Measurements from ENCODE around the gene USP6NL. TPM values are rescaled to one million over a fixed set of nuclear protein-coding genes. Genes with fewer than 3 reads are reported as not detected.

Gene USP6NL
- total RNA-seq, 1 donor from 2014 or later, result 39.9 TPM

DNA sequence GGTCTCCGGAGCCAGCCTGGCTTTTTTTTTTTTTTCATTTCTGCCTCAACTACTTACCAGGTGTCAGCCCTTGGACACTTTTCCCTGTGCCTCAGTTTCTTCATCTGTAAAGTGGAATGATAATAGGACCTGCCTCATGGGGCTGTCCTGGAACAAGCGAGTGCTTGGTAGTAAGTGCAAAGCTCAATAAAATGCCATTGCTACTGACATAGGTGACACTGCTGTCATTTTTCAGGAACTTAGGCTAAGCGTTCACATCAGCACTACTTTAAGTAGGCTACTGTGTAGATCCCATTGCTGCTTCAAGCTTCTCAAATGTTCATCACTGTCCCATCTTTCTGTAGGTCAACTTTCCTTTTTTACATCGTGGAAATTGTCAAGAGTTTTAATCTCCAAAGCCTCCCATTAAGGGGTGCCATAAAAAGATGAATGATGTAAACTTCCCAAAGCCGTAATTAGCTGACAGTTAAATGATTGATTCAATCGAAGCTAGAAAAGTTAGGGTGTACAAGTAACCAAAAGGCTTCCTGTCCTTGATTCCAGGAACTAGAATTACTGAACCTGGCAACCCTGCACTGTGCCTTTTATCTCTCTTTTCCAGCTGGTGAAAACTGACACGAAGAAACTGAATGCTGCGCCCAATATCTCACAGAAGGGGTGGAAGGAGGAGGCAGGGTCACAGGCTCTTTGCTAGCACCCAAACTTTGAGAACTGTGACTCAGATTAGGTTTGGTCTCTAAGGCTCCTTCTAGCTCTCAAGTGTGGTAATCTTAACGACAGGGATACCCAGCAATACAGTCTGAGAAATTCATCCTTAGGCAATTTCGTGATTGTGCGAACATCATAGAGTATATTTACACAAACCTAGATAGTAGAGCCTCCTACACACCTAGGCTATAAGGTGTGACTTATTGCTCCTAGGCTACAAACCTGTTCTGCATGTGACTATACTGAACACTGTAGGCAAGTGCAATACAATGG, 861 bp upstream of the USP6NL start:
- H3K4me3 Mint-ChIP-seq, result peak overlapping the region; percentile 90
- H3K36me3 Mint-ChIP-seq, result peaks cover 11% of the 10 kb centered on the region

DNA sequence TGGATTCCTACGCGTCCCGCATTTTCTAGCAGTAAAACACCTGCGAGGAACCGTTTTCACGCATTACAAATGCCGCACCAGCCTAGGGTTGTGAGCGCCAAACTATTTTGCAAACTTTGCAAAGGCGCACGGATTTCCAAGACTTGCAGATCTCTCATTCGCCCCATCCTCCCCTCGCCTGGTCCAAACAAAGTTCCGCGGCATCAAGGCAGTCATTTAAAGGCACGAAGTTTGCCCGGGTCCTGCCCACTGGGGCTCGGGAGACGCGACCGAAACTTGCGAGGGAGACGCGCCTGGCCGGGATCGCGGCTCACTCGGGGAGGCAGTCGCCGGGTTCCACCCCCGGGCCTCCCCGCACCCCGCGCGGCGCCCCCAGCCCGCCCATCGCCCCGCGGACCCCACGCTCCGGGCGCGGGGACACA, 613 bp downstream of the USP6NL start:
- H3K9ac ChIP-seq, result peak overlapping the region; percentile 87
- peak; percentile 54 for DNase-seq (ENCODE audit: low spot score)
- Mint-ChIP-seq H3K27ac (peak overlapping the region; percentile 97), H3K4me3 (peak overlapping the region; percentile 97), H3K9me3 (peaks cover 10% of the 10 kb centered on the region), H3K27me3 (ENCODE audit: insufficient read depth, low read depth) (peaks cover 3% of the 10 kb centered on the region), H3K36me3 (peaks cover 22% of the 10 kb centered on the region), H3K4me1 (peaks cover 16% of the 10 kb centered on the region)
- TF ChIP-seq EZH2 (IDR thresholded peaks at IDR 0.05) (no peak), EZH2phosphoT487 (IDR thresholded peaks at IDR 0.05) (no peak), CTCF (IDR thresholded peaks at IDR 0.05) (no peak)
- H2AFZ ChIP-seq (replicated peaks), result peak overlapping the region; percentile 33
- H3K4me2 ChIP-seq, result peak overlapping the region; percentile 86
- H3K9me3 ChIP-seq (ENCODE audit: low read depth), result no peaks in the 10 kb centered on the region
- H3K27me3 ChIP-seq, result peaks cover 13% of the 10 kb centered on the region
- H3F3A ChIP-seq (ENCODE audit: low read depth), result peaks cover 24% of the 10 kb centered on the region
- H3K4me3 ChIP-seq, result peak overlapping the region; percentile 83
- peaks cover 43% of the 10 kb centered on the region for H4K20me1 ChIP-seq (ENCODE audit: low read depth)
- H3K36me3 ChIP-seq, result peaks cover 5% of the 10 kb centered on the region
- H3K79me2 ChIP-seq (ENCODE audit: low read depth), result peaks cover 54% of the 10 kb centered on the region
- H3K4me1 ChIP-seq, result peaks cover 11% of the 10 kb centered on the region
- peak overlapping the region; percentile 95 for H3K27ac ChIP-seq

More for the DNA sequence above, 861 bp upstream of the USP6NL start:
- Mint-ChIP-seq H3K27me3 (ENCODE audit: insufficient read depth, low read depth) (peaks cover 3% of the 10 kb centered on the region), H3K27ac (peak overlapping the region; percentile 90), H3K9me3 (peaks cover 2% of the 10 kb centered on the region), H3K4me1 (peaks cover 16% of the 10 kb centered on the region)
- no peak for DNase-seq (ENCODE audit: low spot score)
- Histone ChIP-seq H3K9ac (no peak overlapping the region), H4K20me1 (ENCODE audit: low read depth) (peaks cover 29% of the 10 kb centered on the region), H3K4me2 (peak overlapping the region; percentile 71), H3K27ac (no peak overlapping the region), H3K4me3 (peak overlapping the region; percentile 83), H3K27me3 (peaks cover 13% of the 10 kb centered on the region), H3K4me1 (peaks cover 11% of the 10 kb centered on the region), H3K79me2 (ENCODE audit: low read depth) (peaks cover 39% of the 10 kb centered on the region), H2AFZ (replicated peaks) (peak overlapping the region; percentile 34), H3K36me3 (no peaks in the 10 kb centered on the region), H3F3A (ENCODE audit: low read depth) (peaks cover 19% of the 10 kb centered on the region), H3K9me3 (ENCODE audit: low read depth) (no peaks in the 10 kb centered on the region)
- TF ChIP-seq EZH2phosphoT487 (IDR thresholded peaks at IDR 0.05) (no peak), EZH2 (IDR thresholded peaks at IDR 0.05) (no peak), CTCF (IDR thresholded peaks at IDR 0.05) (no peak)

DNA sequence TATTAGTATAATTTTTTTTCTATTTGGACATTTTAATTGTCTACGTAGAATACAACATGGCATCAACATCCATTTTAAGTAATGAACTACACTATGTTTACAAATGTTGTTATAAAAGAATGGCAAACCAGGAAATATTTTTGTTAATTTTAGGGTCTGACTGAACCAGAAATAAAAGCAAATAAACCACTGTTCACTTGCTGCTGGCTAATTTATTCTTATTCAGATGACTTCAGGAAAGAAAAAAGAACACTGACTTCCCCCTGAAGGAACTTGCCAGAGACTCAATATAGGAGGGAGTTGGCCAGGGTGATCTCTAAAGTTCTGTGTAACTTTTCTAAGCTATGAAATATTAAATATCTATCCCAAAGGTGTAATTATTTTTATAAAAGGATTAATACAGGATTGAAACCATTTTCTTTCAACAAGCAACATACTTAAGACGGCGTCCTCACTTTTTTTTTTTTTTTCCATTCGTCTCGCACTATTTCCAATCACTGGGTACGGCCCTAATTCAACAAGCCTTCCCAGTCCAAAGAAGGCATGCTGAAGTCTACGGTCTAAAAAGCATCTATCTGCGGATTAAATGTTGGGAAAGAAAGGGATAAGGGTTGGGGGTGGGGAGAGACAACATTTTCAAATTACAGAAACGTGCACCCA, 1.2 kb downstream of the USP6NL start:
- peaks cover 25% of the 10 kb centered on the region for H3K36me3 Mint-ChIP-seq
- H3K4me3 Mint-ChIP-seq, result peak overlapping the region; percentile 97
- Histone ChIP-seq H3K9ac (peak overlapping the region; percentile 87), H3K4me3 (peak overlapping the region; percentile 83), H3K4me2 (peak overlapping the region; percentile 86), H3K79me2 (ENCODE audit: low read depth) (peaks cover 59% of the 10 kb centered on the region), H2AFZ (replicated peaks) (peak overlapping the region; percentile 33), H3K27ac (peak overlapping the region; percentile 95), H3F3A (ENCODE audit: low read depth) (peaks cover 24% of the 10 kb centered on the region), H4K20me1 (ENCODE audit: low read depth) (peaks cover 49% of the 10 kb centered on the region), H3K9me3 (ENCODE audit: low read depth) (no peaks in the 10 kb centered on the region), H3K36me3 (peaks cover 5% of the 10 kb centered on the region), H3K4me1 (peaks cover 11% of the 10 kb centered on the region), H3K27me3 (peaks cover 13% of the 10 kb centered on the region)
- TF ChIP-seq CTCF (IDR thresholded peaks at IDR 0.05) (no peak), EZH2 (IDR thresholded peaks at IDR 0.05) (no peak), EZH2phosphoT487 (IDR thresholded peaks at IDR 0.05) (no peak)
- H3K27me3 Mint-ChIP-seq (ENCODE audit: insufficient read depth, low read depth), result peaks cover 3% of the 10 kb centered on the region
- no peak for DNase-seq (ENCODE audit: low spot score)
- H3K27ac Mint-ChIP-seq, result peak overlapping the region; percentile 97
- H3K4me1 Mint-ChIP-seq, result peaks cover 16% of the 10 kb centered on the region
- H3K9me3 Mint-ChIP-seq, result peaks cover 13% of the 10 kb centered on the region
